HG03060 (cell line): ENCODE data around the gene NCOR1.
"Not testable (repeated sequence)": the region's sequence is repeated elsewhere in the genome, so short reads cannot be mapped to it uniquely, and the experiment has no call there.

ENCODE experiments used
- ATAC-seq: cut with Tn5 transposase; IDR thresholded peaks from one replicate; pipeline ENCODE4 v1.9.1; 2021; ENCODE audit warnings: low read depth, moderate number of reproducible peaks; ENCODE audit not compliant: unreplicated experiment

NCOR1 gene

GRCh38 chr17:16215965-16216316 is 607 bp upstream of the NCOR1 start:
- ATAC-seq = no peak

- ATAC-seq = peak; percentile 24
Observed at GRCh38 chr17:16215002-16215272, 397 bp downstream of the NCOR1 start.

GRCh38 chr17:16214190-16215001 is 938 bp downstream of the NCOR1 start:
- ATAC-seq = no peak

- ATAC-seq = no peak
Observed at GRCh38 chr17:16212793-16213192, 2.5 kb downstream of the NCOR1 start.

- no peak for ATAC-seq
Observed at GRCh38 chr17:16211590-16211989, 3.7 kb downstream of the NCOR1 start.

GRCh38 chr17:16204763-16205162 is 10.6 kb downstream of the NCOR1 start:
- ATAC-seq = not testable (repeated sequence)

- ATAC-seq = not testable (repeated sequence)
Observed at GRCh38 chr17:16202554-16203500, 12.5 kb downstream of the NCOR1 start.

GRCh38 chr17:16201693-16202131 is 13.6 kb downstream of the NCOR1 start:
- not testable (repeated sequence) for ATAC-seq

- ATAC-seq = no peak
Observed at GRCh38 chr17:16199093-16199492, 16.2 kb downstream of the NCOR1 start.

GRCh38 chr17:16197276-16197675 is 18.1 kb downstream of the NCOR1 start:
- ATAC-seq = no peak

- not testable (repeated sequence) for ATAC-seq
Observed at GRCh38 chr17:16194307-16194835, 21.0 kb downstream of the NCOR1 start.

- ATAC-seq = no peak
Observed at GRCh38 chr17:16191604-16192003, 23.7 kb downstream of the NCOR1 start.

- ATAC-seq = no peak
Observed at GRCh38 chr17:16190703-16191360, 24.5 kb downstream of the NCOR1 start.

- no peak for ATAC-seq
Observed at GRCh38 chr17:16189791-16190348, 25.5 kb downstream of the NCOR1 start.

GRCh38 chr17:16187642-16188041 is 27.7 kb downstream of the NCOR1 start:
- ATAC-seq = no peak

GRCh38 chr17:16181581-16181980 is 33.8 kb downstream of the NCOR1 start:
- no peak for ATAC-seq

GRCh38 chr17:16178836-16179235 is 36.5 kb downstream of the NCOR1 start:
- no peak for ATAC-seq

- ATAC-seq = no peak
Observed at GRCh38 chr17:16171613-16172012, 43.7 kb downstream of the NCOR1 start.

- ATAC-seq = not testable (repeated sequence)
Observed at GRCh38 chr17:16166766-16167165, 48.6 kb downstream of the NCOR1 start.

GRCh38 chr17:16158714-16159113 is 56.6 kb downstream of the NCOR1 start:
- no peak for ATAC-seq

- no peak for ATAC-seq
Observed at GRCh38 chr17:16155536-16155935, 59.8 kb downstream of the NCOR1 start.
